ENCODE measurements around the gene TMCO4.

The TMCO4 gene

GRCh38 chr1:19656134-19656779 lies 143.5 kb downstream of the TMCO4 start (continued):
- TF ChIP-seq ELK4 (IDR thresholded peaks at IDR 0.05; ENCODE audit: borderline replicate concordance, low read depth, low read length) (no peak), ZNF362 (tag by site-specific recombination; IDR thresholded peaks at IDR 0.05) (no peak), ZNF157 (tag by site-specific recombination; IDR thresholded peaks at IDR 0.05) (no peak), MEIS1 (CRISPR knock-in tag; IDR thresholded peaks at IDR 0.05; ENCODE audit: borderline replicate concordance) (no peak), ZNF518A (tag by site-specific recombination; conservative IDR thresholded peaks at IDR 0.05; ENCODE audit: low read depth) (no peak), ZNF610 (tag by site-specific recombination; IDR thresholded peaks at IDR 0.05; ENCODE audit: borderline replicate concordance) (no peak), ZNF341 (tag by site-specific recombination; IDR thresholded peaks at IDR 0.05; ENCODE audit: low read depth) (no peak)

- Histone ChIP-seq H3K27ac (ENCODE audit: extremely low read depth, low read depth, low read length) (no peak overlapping the region), H3K4me3 (ENCODE audit: low read depth, low read length) (no peak overlapping the region), H3K9me3 (ENCODE audit: control insufficient read depth, insufficient read depth, low read depth, low read length) (no peaks in the 10 kb centered on the region), H3K36me3 (ENCODE audit: control insufficient read depth in 2 of 2, insufficient read depth in 1 of 2, low read length in 2 of 2) (no peaks in the 10 kb centered on the region), H3K4me1 (ENCODE audit: control insufficient read depth, insufficient read depth, low read length) (no peaks in the 10 kb centered on the region)
- CTCF ChIA-PET: interaction anchor here (0.5 to 0.9 kb wide), 3 partner anchors 282 to 350 kb away, joined by 3 read pairs; no protein-coding TSS in a partner anchor
- TF ChIP-seq ZNF473 (tag by site-specific recombination; IDR thresholded peaks at IDR 0.05): no peak
- TF ChIP-seq ZNF521 (tag by site-specific recombination; IDR thresholded peaks at IDR 0.05): no peak
- TF ChIP-seq ZNF639 (tag by site-specific recombination; IDR thresholded peaks at IDR 0.05): no peak
- peak; percentile 91 for TF ChIP-seq ZNF623 (tag by site-specific recombination; IDR thresholded peaks at IDR 0.05)
- TF ChIP-seq BCL6B (tag by site-specific recombination; IDR thresholded peaks at IDR 0.05): no peak
- no peak for TF ChIP-seq ZNF530 (tag by site-specific recombination; IDR thresholded peaks at IDR 0.05; ENCODE audit: low read depth)
- no peak for TF ChIP-seq ZNF596 (tag by site-specific recombination; IDR thresholded peaks at IDR 0.05)
- TF ChIP-seq ZBTB10 (tag by site-specific recombination; IDR thresholded peaks at IDR 0.05): no peak
- POLR2A ChIA-PET: interaction anchor here (1.0 kb wide), 1 partner anchor 394 kb away, joined by 3 read pairs; no protein-coding TSS in a partner anchor
Measured at GRCh38 chr1:19655718-19656080, 144.0 kb downstream of the TMCO4 start.
